Osteoblast (primary cell): ENCODE results near the gene AK4. TPM values are rescaled to one million over a fixed set of nuclear protein-coding genes. Genes with fewer than 3 reads are reported as not detected.

Experiments used
- DNase-seq: peaks from one replicate; pipeline ENCODE4 v3.0.0; 2011; ENCODE audit warnings: low spot score, mixed read lengths; ENCODE audit not compliant: insufficient read length; ENCODE audit errors: missing footprints
- H2AFZ ChIP-seq: 2 replicates; pipeline ENCODE4 v1.6.0; 2011; ENCODE audit warnings: mild to moderate bottlenecking, low read length
- H3K27ac ChIP-seq: 2 replicates; pipeline ENCODE4 v1.5.1; 2011; ENCODE audit warnings: mild to moderate bottlenecking, low read depth, low read length, moderate library complexity
- H3K27me3 ChIP-seq: 2 replicates; pipeline ENCODE4 v1.6.0; 2012; ENCODE audit warnings: mild to moderate bottlenecking, control low read depth, inconsistent platforms, low read length, moderate library complexity; ENCODE audit not compliant: insufficient read depth
- H3K36me3 ChIP-seq: 2 replicates; pipeline ENCODE4 v1.5.1; 2011; ENCODE audit warnings: mild to moderate bottlenecking, low read length, control low read depth, moderate library complexity; ENCODE audit not compliant: insufficient read depth
- H3K4me1 ChIP-seq: 2 replicates; pipeline ENCODE4 v1.5.1; 2011; ENCODE audit warnings: mild to moderate bottlenecking, low read length, control low read depth, moderate library complexity; ENCODE audit not compliant: insufficient read depth
- H3K4me2 ChIP-seq: 2 replicates; pipeline ENCODE4 v1.6.0; 2011; ENCODE audit warnings: mild to moderate bottlenecking, low read length; ENCODE audit not compliant: insufficient read depth
- H3K4me3 ChIP-seq: fragments of 200-600 bp; sonication (generic); 3 replicates; pipeline ENCODE4 v1.5.1; 2012; ENCODE audit warnings: mild to moderate bottlenecking, low read length, inconsistent platforms; ENCODE audit not compliant: insufficient read depth
- H3K79me2 ChIP-seq: 2 replicates; pipeline ENCODE4 v1.6.0; 2012; ENCODE audit warnings: mild to moderate bottlenecking, low read length, control low read depth, inconsistent platforms; ENCODE audit not compliant: insufficient read depth
- H3K9me3 ChIP-seq: 2 replicates; pipeline ENCODE4 v1.5.1; 2011; ENCODE audit warnings: low read depth, low read length, control low read depth
- H4K20me1 ChIP-seq: 2 replicates; pipeline ENCODE4 v1.6.0; 2012; ENCODE audit warnings: mild to moderate bottlenecking, low read length, control low read depth; ENCODE audit not compliant: insufficient read depth
- total RNA-seq: library from RNA; depleted of rRNA; stranded (reverse); fragments of >200 nt; gene quantifications from 2 replicates; pipeline ENCODE4 v1.2.3, GENCODE V29; 2012
- TF ChIP-seq, protein P1 (sequence below): IDR thresholded peaks from 2 replicates; pipeline ENCODE4 v1.5.1; 2011; ENCODE audit warnings: mild to moderate bottlenecking, low read depth, low read length, moderate library complexity; ENCODE audit errors: extremely low read depth

The AK4 gene
- total RNA-seq, 1 donor: 37.6 TPM

DNA sequence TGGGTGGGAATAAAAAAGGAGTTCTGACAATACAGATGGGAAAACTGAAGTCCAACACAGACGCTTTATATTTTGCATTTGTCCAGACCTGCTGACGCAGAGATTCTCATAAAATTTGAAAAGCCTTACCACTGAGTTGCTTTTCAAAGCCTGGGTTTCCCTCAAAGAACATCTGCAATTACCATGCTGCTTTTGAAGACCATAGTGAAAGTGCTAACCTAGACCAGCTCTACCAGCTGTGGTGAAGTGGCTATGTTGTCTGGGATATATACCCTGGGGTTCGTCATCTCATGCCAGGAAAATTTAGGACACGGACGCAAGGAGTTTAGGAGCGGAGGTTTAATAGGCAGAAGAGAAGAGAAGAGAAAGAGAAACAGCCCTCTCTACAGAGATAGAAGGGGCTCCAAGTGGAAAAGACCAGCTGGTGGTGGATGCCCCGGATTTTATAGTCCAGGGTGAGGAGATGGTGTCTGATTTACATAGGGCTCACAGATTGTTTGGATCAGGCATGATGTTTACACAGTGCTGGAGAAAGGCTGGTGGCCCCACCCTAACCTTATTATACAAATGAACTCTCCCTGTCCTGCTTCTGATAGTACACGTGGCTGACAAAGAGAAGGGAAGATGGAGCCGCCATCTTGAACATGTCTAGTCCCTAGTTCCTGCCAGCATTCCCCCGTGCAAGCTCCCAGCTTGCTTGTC, 73.8 kb downstream of the AK4 start:
- Histone ChIP-seq H3K36me3 (no peaks in the 10 kb centered on the region), H3K9me3 (no peaks in the 10 kb centered on the region), H3K79me2 (no peaks in the 10 kb centered on the region), H3K4me3 (no peak overlapping the region), H2AFZ (no peak overlapping the region), H3K4me1 (no peaks in the 10 kb centered on the region), H3K4me2 (no peak overlapping the region), H3K27ac (no peak overlapping the region), H3K27me3 (no peaks in the 10 kb centered on the region), H4K20me1 (no peaks in the 10 kb centered on the region)
- TF ChIP-seq, protein P1, sequence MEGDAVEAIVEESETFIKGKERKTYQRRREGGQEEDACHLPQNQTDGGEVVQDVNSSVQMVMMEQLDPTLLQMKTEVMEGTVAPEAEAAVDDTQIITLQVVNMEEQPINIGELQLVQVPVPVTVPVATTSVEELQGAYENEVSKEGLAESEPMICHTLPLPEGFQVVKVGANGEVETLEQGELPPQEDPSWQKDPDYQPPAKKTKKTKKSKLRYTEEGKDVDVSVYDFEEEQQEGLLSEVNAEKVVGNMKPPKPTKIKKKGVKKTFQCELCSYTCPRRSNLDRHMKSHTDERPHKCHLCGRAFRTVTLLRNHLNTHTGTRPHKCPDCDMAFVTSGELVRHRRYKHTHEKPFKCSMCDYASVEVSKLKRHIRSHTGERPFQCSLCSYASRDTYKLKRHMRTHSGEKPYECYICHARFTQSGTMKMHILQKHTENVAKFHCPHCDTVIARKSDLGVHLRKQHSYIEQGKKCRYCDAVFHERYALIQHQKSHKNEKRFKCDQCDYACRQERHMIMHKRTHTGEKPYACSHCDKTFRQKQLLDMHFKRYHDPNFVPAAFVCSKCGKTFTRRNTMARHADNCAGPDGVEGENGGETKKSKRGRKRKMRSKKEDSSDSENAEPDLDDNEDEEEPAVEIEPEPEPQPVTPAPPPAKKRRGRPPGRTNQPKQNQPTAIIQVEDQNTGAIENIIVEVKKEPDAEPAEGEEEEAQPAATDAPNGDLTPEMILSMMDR: no peak
- no peak for DNase-seq

DNA sequence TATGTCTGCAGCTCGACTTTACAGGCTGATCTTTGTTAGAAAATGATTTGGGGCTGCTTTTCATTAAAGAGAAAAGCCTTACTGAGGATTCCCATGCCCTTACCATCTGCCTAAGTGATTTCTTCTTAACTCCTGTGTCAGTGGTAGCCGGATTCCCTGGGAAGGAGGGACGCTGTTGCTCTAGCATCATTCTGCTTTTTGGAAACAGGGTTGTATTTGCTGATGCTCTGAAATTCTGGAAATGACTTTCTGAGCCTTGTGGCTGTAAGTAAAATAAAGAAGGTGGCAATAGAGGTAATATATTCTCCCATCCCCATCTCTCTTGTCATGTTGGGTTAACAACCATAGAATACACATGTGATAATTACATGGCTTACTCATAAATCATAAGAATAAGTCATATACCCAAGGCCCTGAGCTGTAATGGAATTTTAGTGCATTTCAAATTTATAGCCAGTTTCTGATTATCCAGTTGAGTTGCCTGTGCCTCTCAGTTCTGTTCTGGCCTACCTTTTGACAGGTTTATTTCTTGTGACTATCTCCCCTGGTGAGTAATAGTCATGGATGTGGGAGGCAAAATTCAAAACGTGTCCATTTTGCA, 74.4 kb downstream of the AK4 start:
- Histone ChIP-seq H3K4me2 (no peak overlapping the region), H3K27me3 (no peaks in the 10 kb centered on the region), H3K4me3 (no peak overlapping the region), H2AFZ (no peak overlapping the region), H3K4me1 (no peaks in the 10 kb centered on the region), H3K27ac (no peak overlapping the region), H4K20me1 (no peaks in the 10 kb centered on the region), H3K79me2 (no peaks in the 10 kb centered on the region), H3K36me3 (no peaks in the 10 kb centered on the region), H3K9me3 (no peaks in the 10 kb centered on the region)
- no peak for DNase-seq
- TF ChIP-seq, protein P1: no peak

DNA sequence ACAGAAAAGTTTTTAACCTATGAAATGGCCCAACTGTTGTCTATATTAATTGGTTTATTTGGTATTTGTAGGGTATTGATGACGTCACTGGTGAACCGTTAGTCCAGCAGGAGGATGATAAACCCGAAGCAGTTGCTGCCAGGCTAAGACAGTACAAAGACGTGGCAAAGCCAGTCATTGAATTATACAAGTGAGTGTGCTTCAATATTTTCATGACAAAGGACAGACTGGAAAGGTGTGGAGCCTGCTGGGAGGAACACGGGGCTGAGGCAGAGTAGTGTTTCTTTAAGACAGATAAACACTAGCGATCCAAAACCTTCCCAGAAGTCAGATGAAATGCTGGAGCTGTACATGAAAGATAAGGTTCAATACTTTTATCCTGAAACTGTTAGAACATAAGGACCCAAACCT, 76.7 kb downstream of the AK4 start:
- Histone ChIP-seq H3K9me3 (no peaks in the 10 kb centered on the region), H3K4me2 (no peak overlapping the region), H3K36me3 (no peaks in the 10 kb centered on the region), H3K4me1 (no peaks in the 10 kb centered on the region), H3K27ac (no peak overlapping the region), H2AFZ (no peak overlapping the region), H3K79me2 (no peaks in the 10 kb centered on the region), H3K4me3 (no peak overlapping the region), H3K27me3 (no peaks in the 10 kb centered on the region), H4K20me1 (no peaks in the 10 kb centered on the region)
- TF ChIP-seq, protein P1: no peak
- no peak for DNase-seq

DNA sequence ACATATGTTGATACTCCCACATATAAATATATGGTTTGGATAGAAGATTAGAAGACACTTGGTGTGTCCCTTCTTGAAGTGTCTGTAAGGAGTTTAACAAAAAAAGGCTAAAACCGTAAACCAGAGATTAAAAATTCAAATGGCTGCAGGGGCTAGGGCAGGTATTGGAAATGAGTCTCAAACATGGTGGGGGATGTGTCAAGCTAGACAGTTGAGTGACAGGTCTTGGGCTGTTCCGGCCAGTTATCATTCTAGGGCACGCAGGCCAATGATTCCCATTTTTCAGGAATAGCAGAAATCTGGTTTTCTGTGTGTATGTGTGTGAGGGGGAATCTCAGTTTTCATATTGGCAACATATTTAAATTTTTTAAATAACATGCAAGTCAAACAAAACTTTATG, 77.2 kb downstream of the AK4 start:
- Histone ChIP-seq H3K9me3 (no peaks in the 10 kb centered on the region), H4K20me1 (no peaks in the 10 kb centered on the region), H3K4me3 (no peak overlapping the region), H3K27me3 (no peaks in the 10 kb centered on the region), H3K36me3 (no peaks in the 10 kb centered on the region), H3K27ac (no peak overlapping the region), H3K4me2 (no peak overlapping the region), H3K4me1 (no peaks in the 10 kb centered on the region), H3K79me2 (no peaks in the 10 kb centered on the region), H2AFZ (no peak overlapping the region)
- no peak for DNase-seq
- TF ChIP-seq, protein P1: no peak
